WTC11 (cell line): ENCODE results near the gene ARMC9.

Experiments used
- CREB1 ChIP-seq: sonication (generic); formaldehyde crosslinking; IDR thresholded peaks from 2 replicates; pipeline ENCODE4 v1.8.0; 2023; ENCODE audit warnings: mild to moderate bottlenecking, missing genetic modification reagents
- FOXJ3 ChIP-seq: sonication (generic); formaldehyde crosslinking; IDR thresholded peaks from 2 replicates; pipeline ENCODE4 v1.9.0; 2021; ENCODE audit warnings: missing genetic modification reagents, mild to moderate bottlenecking, borderline replicate concordance
- NR3C1 ChIP-seq: sonication (generic); formaldehyde crosslinking; conservative IDR thresholded peaks from 2 replicates; pipeline ENCODE4 v1.8.1; 2023; ENCODE audit warnings: low read depth, mild to moderate bottlenecking, missing genetic modification reagents
- ZNF121 ChIP-seq: sonication (generic); formaldehyde crosslinking; IDR thresholded peaks from 2 replicates; pipeline ENCODE4 v1.8.0; 2023; ENCODE audit warnings: missing genetic modification reagents
- ZNF232 ChIP-seq: sonication (generic); formaldehyde crosslinking; IDR thresholded peaks from 2 replicates; pipeline ENCODE4 v1.8.0; 2022; ENCODE audit warnings: mild to moderate bottlenecking, missing genetic modification reagents
- TF ChIP-seq, protein P1 (sequence below): fragments of 200-600 bp; IDR thresholded peaks from 2 replicates; pipeline ENCODE4 v1.8.0; 2022; ENCODE audit warnings: antibody characterized with exemption
- TF ChIP-seq, protein P2 (sequence below): sonication (generic); formaldehyde crosslinking; IDR thresholded peaks from 2 replicates; pipeline ENCODE4 v1.8.1; 2023; ENCODE audit warnings: mild to moderate bottlenecking, missing genetic modification reagents, moderate library complexity
- TF ChIP-seq, protein P3 (sequence below): sonication (generic); formaldehyde crosslinking; IDR thresholded peaks from 2 replicates; pipeline ENCODE4 v1.8.0; 2023; ENCODE audit warnings: missing genetic modification reagents, mild to moderate bottlenecking, borderline replicate concordance
- TF ChIP-seq, protein P4 (sequence below): sonication (generic); formaldehyde crosslinking; conservative IDR thresholded peaks from 2 replicates; pipeline ENCODE4 v1.8.1; 2022; ENCODE audit warnings: mild to moderate bottlenecking, missing genetic modification reagents
- TF ChIP-seq, protein P5 (sequence below): fragments of 250-450 bp; sonication (Bioruptor Pico); IDR thresholded peaks from 2 replicates; pipeline ENCODE4 v1.9.0; 2021; ENCODE audit warnings: moderate library complexity, mild to moderate bottlenecking, inconsistent platforms, borderline replicate concordance
- TF ChIP-seq, protein P6 (sequence below): sonication (generic); formaldehyde crosslinking; IDR thresholded peaks from 2 replicates; pipeline ENCODE4 v1.8.0; 2022; ENCODE audit warnings: missing genetic modification reagents

DNA sequence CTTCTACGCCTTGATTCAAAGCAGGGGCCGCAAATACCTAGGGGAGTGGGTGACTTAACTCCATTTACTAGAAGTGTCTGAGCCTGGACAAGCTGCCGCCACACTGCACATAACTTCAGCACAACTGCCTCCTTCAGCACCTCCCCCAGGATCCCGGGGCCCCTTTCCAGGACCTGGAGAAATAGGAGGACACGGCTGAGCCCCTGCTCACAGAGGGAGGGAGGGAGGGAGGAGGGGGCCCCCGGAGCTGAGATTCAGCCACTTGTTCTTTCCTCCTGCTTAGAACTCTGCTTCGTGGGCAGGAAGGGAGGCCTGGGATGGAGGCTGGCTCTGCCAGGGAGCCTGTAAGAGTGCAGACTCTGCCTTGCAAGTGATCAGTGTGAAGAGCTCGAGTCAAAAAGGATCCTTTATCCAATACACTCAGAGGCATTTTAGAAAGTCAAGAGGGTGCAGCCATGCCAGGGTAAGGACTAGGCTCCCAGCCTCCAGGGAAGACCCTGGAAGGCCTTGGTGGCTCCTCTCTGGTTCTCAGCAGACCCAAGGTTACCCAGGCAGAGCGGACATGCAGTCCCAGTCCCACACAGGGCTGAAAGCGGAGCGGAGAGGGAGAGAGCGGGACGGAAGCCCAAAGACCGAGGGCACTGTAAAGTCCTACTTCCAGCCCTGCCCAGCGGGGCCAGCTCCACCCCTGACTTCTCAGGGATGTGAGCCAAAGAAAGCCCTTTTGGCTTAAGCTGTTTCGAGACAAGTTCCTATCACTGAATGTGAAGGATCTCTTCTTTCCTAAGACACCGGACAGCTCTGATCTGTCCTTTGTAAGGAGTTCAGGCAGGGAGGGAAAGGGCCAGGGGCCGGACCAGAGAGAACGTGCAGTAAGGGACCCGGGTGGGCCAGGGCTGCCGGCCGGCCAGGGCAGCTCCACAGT, 8.6 kb upstream of the ARMC9 start:
- TF ChIP-seq, protein P1, sequence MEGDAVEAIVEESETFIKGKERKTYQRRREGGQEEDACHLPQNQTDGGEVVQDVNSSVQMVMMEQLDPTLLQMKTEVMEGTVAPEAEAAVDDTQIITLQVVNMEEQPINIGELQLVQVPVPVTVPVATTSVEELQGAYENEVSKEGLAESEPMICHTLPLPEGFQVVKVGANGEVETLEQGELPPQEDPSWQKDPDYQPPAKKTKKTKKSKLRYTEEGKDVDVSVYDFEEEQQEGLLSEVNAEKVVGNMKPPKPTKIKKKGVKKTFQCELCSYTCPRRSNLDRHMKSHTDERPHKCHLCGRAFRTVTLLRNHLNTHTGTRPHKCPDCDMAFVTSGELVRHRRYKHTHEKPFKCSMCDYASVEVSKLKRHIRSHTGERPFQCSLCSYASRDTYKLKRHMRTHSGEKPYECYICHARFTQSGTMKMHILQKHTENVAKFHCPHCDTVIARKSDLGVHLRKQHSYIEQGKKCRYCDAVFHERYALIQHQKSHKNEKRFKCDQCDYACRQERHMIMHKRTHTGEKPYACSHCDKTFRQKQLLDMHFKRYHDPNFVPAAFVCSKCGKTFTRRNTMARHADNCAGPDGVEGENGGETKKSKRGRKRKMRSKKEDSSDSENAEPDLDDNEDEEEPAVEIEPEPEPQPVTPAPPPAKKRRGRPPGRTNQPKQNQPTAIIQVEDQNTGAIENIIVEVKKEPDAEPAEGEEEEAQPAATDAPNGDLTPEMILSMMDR: no peak
- TF ChIP-seq ZNF232 (CRISPR knock-in tag) (no peak), CREB1 (CRISPR knock-in tag) (no peak), ZNF121 (CRISPR knock-in tag) (no peak), NR3C1 (CRISPR knock-in tag) (no peak), FOXJ3 (CRISPR knock-in tag) (no peak)
- TF ChIP-seq, protein P2, sequence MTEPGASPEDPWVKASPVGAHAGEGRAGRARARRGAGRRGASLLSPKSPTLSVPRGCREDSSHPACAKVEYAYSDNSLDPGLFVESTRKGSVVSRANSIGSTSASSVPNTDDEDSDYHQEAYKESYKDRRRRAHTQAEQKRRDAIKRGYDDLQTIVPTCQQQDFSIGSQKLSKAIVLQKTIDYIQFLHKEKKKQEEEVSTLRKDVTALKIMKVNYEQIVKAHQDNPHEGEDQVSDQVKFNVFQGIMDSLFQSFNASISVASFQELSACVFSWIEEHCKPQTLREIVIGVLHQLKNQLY (CRISPR knock-in tag): no peak
- TF ChIP-seq, protein P3, sequence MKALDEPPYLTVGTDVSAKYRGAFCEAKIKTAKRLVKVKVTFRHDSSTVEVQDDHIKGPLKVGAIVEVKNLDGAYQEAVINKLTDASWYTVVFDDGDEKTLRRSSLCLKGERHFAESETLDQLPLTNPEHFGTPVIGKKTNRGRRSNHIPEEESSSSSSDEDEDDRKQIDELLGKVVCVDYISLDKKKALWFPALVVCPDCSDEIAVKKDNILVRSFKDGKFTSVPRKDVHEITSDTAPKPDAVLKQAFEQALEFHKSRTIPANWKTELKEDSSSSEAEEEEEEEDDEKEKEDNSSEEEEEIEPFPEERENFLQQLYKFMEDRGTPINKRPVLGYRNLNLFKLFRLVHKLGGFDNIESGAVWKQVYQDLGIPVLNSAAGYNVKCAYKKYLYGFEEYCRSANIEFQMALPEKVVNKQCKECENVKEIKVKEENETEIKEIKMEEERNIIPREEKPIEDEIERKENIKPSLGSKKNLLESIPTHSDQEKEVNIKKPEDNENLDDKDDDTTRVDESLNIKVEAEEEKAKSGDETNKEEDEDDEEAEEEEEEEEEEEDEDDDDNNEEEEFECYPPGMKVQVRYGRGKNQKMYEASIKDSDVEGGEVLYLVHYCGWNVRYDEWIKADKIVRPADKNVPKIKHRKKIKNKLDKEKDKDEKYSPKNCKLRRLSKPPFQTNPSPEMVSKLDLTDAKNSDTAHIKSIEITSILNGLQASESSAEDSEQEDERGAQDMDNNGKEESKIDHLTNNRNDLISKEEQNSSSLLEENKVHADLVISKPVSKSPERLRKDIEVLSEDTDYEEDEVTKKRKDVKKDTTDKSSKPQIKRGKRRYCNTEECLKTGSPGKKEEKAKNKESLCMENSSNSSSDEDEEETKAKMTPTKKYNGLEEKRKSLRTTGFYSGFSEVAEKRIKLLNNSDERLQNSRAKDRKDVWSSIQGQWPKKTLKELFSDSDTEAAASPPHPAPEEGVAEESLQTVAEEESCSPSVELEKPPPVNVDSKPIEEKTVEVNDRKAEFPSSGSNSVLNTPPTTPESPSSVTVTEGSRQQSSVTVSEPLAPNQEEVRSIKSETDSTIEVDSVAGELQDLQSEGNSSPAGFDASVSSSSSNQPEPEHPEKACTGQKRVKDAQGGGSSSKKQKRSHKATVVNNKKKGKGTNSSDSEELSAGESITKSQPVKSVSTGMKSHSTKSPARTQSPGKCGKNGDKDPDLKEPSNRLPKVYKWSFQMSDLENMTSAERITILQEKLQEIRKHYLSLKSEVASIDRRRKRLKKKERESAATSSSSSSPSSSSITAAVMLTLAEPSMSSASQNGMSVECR: no peak
- TF ChIP-seq, protein P4, sequence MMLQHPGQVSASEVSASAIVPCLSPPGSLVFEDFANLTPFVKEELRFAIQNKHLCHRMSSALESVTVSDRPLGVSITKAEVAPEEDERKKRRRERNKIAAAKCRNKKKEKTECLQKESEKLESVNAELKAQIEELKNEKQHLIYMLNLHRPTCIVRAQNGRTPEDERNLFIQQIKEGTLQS (CRISPR knock-in tag): no peak
- TF ChIP-seq, protein P5, sequence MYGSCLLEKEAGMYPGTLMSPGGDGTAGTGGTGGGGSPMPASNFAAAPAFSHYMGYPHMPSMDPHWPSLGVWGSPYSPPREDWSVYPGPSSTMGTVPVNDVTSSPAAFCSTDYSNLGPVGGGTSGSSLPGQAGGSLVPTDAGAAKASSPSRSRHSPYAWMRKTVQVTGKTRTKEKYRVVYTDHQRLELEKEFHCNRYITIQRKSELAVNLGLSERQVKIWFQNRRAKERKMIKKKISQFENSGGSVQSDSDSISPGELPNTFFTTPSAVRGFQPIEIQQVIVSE (CRISPR knock-in tag): no peak
- TF ChIP-seq, protein P6, sequence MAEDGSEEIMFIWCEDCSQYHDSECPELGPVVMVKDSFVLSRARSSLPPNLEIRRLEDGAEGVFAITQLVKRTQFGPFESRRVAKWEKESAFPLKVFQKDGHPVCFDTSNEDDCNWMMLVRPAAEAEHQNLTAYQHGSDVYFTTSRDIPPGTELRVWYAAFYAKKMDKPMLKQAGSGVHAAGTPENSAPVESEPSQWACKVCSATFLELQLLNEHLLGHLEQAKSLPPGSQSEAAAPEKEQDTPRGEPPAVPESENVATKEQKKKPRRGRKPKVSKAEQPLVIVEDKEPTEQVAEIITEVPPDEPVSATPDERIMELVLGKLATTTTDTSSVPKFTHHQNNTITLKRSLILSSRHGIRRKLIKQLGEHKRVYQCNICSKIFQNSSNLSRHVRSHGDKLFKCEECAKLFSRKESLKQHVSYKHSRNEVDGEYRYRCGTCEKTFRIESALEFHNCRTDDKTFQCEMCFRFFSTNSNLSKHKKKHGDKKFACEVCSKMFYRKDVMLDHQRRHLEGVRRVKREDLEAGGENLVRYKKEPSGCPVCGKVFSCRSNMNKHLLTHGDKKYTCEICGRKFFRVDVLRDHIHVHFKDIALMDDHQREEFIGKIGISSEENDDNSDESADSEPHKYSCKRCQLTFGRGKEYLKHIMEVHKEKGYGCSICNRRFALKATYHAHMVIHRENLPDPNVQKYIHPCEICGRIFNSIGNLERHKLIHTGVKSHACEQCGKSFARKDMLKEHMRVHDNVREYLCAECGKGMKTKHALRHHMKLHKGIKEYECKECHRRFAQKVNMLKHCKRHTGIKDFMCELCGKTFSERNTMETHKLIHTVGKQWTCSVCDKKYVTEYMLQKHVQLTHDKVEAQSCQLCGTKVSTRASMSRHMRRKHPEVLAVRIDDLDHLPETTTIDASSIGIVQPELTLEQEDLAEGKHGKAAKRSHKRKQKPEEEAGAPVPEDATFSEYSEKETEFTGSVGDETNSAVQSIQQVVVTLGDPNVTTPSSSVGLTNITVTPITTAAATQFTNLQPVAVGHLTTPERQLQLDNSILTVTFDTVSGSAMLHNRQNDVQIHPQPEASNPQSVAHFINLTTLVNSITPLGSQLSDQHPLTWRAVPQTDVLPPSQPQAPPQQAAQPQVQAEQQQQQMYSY (CRISPR knock-in tag): no peak
